ENCODE results near the gene RYR1. TPM values are rescaled to one million over a fixed set of nuclear protein-coding genes. Genes with fewer than 3 reads are reported as not detected.

RYR1 gene
- total RNA-seq, 1 experiment from 2014 or later: not detected

GRCh38 chr19:38417544-38418506 is 15.7 kb upstream of the RYR1 start:
- no peaks in the 10 kb centered on the region for H3K79me2 ChIP-seq (ENCODE audit: low read length)
- POLR2A ChIA-PET (ENCODE audit: unreplicated experiment): no interaction called here
- H3K4me2 ChIP-seq (ENCODE audit: low read length): peak overlapping the region; percentile 82
- ATAC-seq: peak; percentile 91
- no peaks in the 10 kb centered on the region for H3K36me3 ChIP-seq (ENCODE audit: low read depth, low read length)
- no peaks in the 10 kb centered on the region for H3K9me2 ChIP-seq (replicated peaks; ENCODE audit: low read length)
- H3F3A ChIP-seq (ENCODE audit: low read length, unreplicated experiment): no peaks in the 10 kb centered on the region
- CTCF ChIA-PET: no interaction called here
- peaks cover 5% of the 10 kb centered on the region; the same call in 1 of the 2 replicates for H3K4me1 ChIP-seq (ENCODE audit: insufficient read depth, low read length)
- TF ChIP-seq EZH2 (IDR thresholded peaks at IDR 0.05; ENCODE audit: low read length, unreplicated experiment): no peak
- TF ChIP-seq EZH2phosphoT487 (IDR thresholded peaks at IDR 0.05; ENCODE audit: borderline replicate concordance, low read length): no peak
- no peak for TF ChIP-seq CTCF (conservative IDR thresholded peaks at IDR 0.05; ENCODE audit: low read depth, low read length)
- peak overlapping the region; percentile 70 for H2AFZ ChIP-seq (ENCODE audit: low read length)
- peak overlapping the region; percentile 56 for H3K4me3 ChIP-seq (ENCODE audit: low read length)
- intact Hi-C loops (cut with micrococcal nuclease): no loop called here
- peak; percentile 62 for DNase-seq
- BruUV-seq (replicated peaks): no TSS peak
- no peak overlapping the region for H3K9ac ChIP-seq (ENCODE audit: low read length)
- H3K27me3 ChIP-seq (ENCODE audit: low read length): no peaks in the 10 kb centered on the region
- H3K9me3 ChIP-seq (ENCODE audit: low read length): no peaks in the 10 kb centered on the region
- no peak overlapping the region for H3K27ac ChIP-seq (ENCODE audit: low read length)
- H4K20me1 ChIP-seq (ENCODE audit: low read length): no peaks in the 10 kb centered on the region

GRCh38 chr19:38420935-38421334 is 12.6 kb upstream of the RYR1 start:
- no peak overlapping the region for H2AFZ ChIP-seq (ENCODE audit: low read length)
- intact Hi-C loops (cut with micrococcal nuclease): no loop called here
- H3K4me3 ChIP-seq (ENCODE audit: low read length): no peak overlapping the region
- ChIA-PET CTCF (no interaction called here), POLR2A (ENCODE audit: unreplicated experiment) (no interaction called here)
- no peaks in the 10 kb centered on the region for H3K9me2 ChIP-seq (replicated peaks; ENCODE audit: low read length)
- DNase-seq: no peak
- peaks cover 5% of the 10 kb centered on the region; the same call in 1 of the 2 replicates for H3K4me1 ChIP-seq (ENCODE audit: insufficient read depth, low read length)
- TF ChIP-seq EZH2phosphoT487 (IDR thresholded peaks at IDR 0.05; ENCODE audit: borderline replicate concordance, low read length): no peak
- TF ChIP-seq EZH2 (IDR thresholded peaks at IDR 0.05; ENCODE audit: low read length, unreplicated experiment): no peak
- no peak for TF ChIP-seq CTCF (conservative IDR thresholded peaks at IDR 0.05; ENCODE audit: low read depth, low read length)
- no peaks in the 10 kb centered on the region for H3K79me2 ChIP-seq (ENCODE audit: low read length)
- H3K36me3 ChIP-seq (ENCODE audit: low read depth, low read length): no peaks in the 10 kb centered on the region
- ATAC-seq: no peak
- H3K9me3 ChIP-seq (ENCODE audit: low read length): no peaks in the 10 kb centered on the region
- H3F3A ChIP-seq (ENCODE audit: low read length, unreplicated experiment): no peaks in the 10 kb centered on the region
- no peak overlapping the region for H3K4me2 ChIP-seq (ENCODE audit: low read length)
- BruUV-seq (replicated peaks): no TSS peak
- no peak overlapping the region for H3K9ac ChIP-seq (ENCODE audit: low read length)
- H4K20me1 ChIP-seq (ENCODE audit: low read length): no peaks in the 10 kb centered on the region
- no peak overlapping the region for H3K27ac ChIP-seq (ENCODE audit: low read length)
- no peaks in the 10 kb centered on the region for H3K27me3 ChIP-seq (ENCODE audit: low read length)

GRCh38 chr19:38421856-38422255 is 11.6 kb upstream of the RYR1 start:
- H4K20me1 ChIP-seq (ENCODE audit: low read length): no peaks in the 10 kb centered on the region
- DNase-seq (no peak), ATAC-seq (no peak)
- H2AFZ ChIP-seq (ENCODE audit: low read length): no peak overlapping the region
- no peaks in the 10 kb centered on the region for H3F3A ChIP-seq (ENCODE audit: low read length, unreplicated experiment)
- H3K36me3 ChIP-seq (ENCODE audit: low read depth, low read length): no peaks in the 10 kb centered on the region
- H3K27ac ChIP-seq (ENCODE audit: low read length): no peak overlapping the region
- H3K9me2 ChIP-seq (replicated peaks; ENCODE audit: low read length): no peaks in the 10 kb centered on the region
- no peak overlapping the region for H3K4me3 ChIP-seq (ENCODE audit: low read length)
- intact Hi-C loops (cut with micrococcal nuclease): no loop called here
- no peak for TF ChIP-seq EZH2 (IDR thresholded peaks at IDR 0.05; ENCODE audit: low read length, unreplicated experiment)
- H3K27me3 ChIP-seq (ENCODE audit: low read length): no peaks in the 10 kb centered on the region
- no peaks in the 10 kb centered on the region for H3K79me2 ChIP-seq (ENCODE audit: low read length)
- ChIA-PET CTCF (no interaction called here), POLR2A (ENCODE audit: unreplicated experiment) (no interaction called here)
- no peak overlapping the region for H3K9ac ChIP-seq (ENCODE audit: low read length)
- peaks cover 5% of the 10 kb centered on the region; the same call in 1 of the 2 replicates for H3K4me1 ChIP-seq (ENCODE audit: insufficient read depth, low read length)
- H3K4me2 ChIP-seq (ENCODE audit: low read length): no peak overlapping the region
- H3K9me3 ChIP-seq (ENCODE audit: low read length): no peaks in the 10 kb centered on the region
- BruUV-seq (replicated peaks): no TSS peak

Data from PC-3 (cell line).